SK-N-SH treated with all-trans-retinoic acid at 6 μM for 48 hours (cell line): Measurements from ENCODE around the gene ALK.

ENCODE experiments used
- ATAC-seq: fragments of 200-7000 bp; cut with Tn5 transposase; 3 replicates; pipeline ENCODE4 v1.9.1; 2020; ENCODE audit warnings: mild to moderate bottlenecking, moderate library complexity
- ARNTL ChIP-seq: fragments of 450-650 bp; formaldehyde crosslinking; IDR thresholded peaks from 2 replicates; pipeline ENCODE4 v1.5.0; 2020; ENCODE audit warnings: low read depth, mild to moderate bottlenecking, moderate library complexity, borderline replicate concordance
- CSRNP3 ChIP-seq: fragments of 250-450 bp; sonication (Bioruptor Pico); IDR thresholded peaks from 2 replicates; pipeline ENCODE4 v1.5.1; 2021; ENCODE audit warnings: mild to moderate bottlenecking, moderate library complexity
- ESRRG ChIP-seq: fragments of 250-450 bp; sonication (Bioruptor Pico); IDR thresholded peaks from 2 replicates; pipeline ENCODE4 v1.6.1; 2021; ENCODE audit warnings: mild to moderate bottlenecking
- ISL1 ChIP-seq: fragments of 250-450 bp; sonication (Bioruptor Pico); IDR thresholded peaks from 2 replicates; pipeline ENCODE4 v2.1.2; 2022; ENCODE audit warnings: mild to moderate bottlenecking, moderate library complexity
- OSR1 ChIP-seq: fragments of 250-450 bp; sonication (Bioruptor Pico); IDR thresholded peaks from 2 replicates; pipeline ENCODE4 v1.8.0; 2022; ENCODE audit warnings: moderate library complexity, mild to moderate bottlenecking, inconsistent platforms
- PATZ1 ChIP-seq: fragments of 250-450 bp; sonication (Bioruptor Pico); IDR thresholded peaks from 2 replicates; pipeline ENCODE4 v1.8.0; 2020; ENCODE audit warnings: mild to moderate bottlenecking, moderate library complexity, borderline replicate concordance
- RARB ChIP-seq: fragments of 250-450 bp; sonication (Bioruptor Pico); IDR thresholded peaks from 2 replicates; pipeline ENCODE4 v1.8.0; 2021; ENCODE audit warnings: mild to moderate bottlenecking, moderate library complexity
- TOX ChIP-seq: fragments of 250-450 bp; sonication (Bioruptor Pico); IDR thresholded peaks from 2 replicates; pipeline ENCODE4 v1.8.0; 2021; ENCODE audit warnings: mild to moderate bottlenecking, moderate library complexity, borderline replicate concordance
- TSHZ2 ChIP-seq: fragments of 250-450 bp; sonication (Bioruptor Pico); IDR thresholded peaks from 2 replicates; pipeline ENCODE4 v1.5.0; 2020; ENCODE audit warnings: mild to moderate bottlenecking, moderate library complexity
- ZC3H10 ChIP-seq: fragments of 250-450 bp; sonication (Bioruptor Pico); IDR thresholded peaks from 2 replicates; pipeline ENCODE4 v1.5.1; 2021; ENCODE audit warnings: mild to moderate bottlenecking, moderate library complexity
- ZFP30 ChIP-seq: fragments of 450-650 bp; formaldehyde crosslinking; IDR thresholded peaks from 2 replicates; pipeline ENCODE4 v1.5.0; 2022; ENCODE audit warnings: mild to moderate bottlenecking, moderate library complexity
- ZNF565 ChIP-seq: fragments of 450-650 bp; formaldehyde crosslinking; conservative IDR thresholded peaks from 2 replicates; pipeline ENCODE4 v1.5.0; 2020; ENCODE audit warnings: low read depth, mild to moderate bottlenecking, moderate library complexity
- ZNF70 ChIP-seq: fragments of 450-650 bp; formaldehyde crosslinking; IDR thresholded peaks from 2 replicates; pipeline ENCODE4 v1.5.0; 2020; ENCODE audit warnings: mild to moderate bottlenecking, moderate library complexity
- ZNF8 ChIP-seq: fragments of 450-650 bp; formaldehyde crosslinking; IDR thresholded peaks from 2 replicates; pipeline ENCODE4 v1.5.0; 2020; ENCODE audit warnings: mild to moderate bottlenecking, moderate library complexity
- TF ChIP-seq, protein P1 (sequence below): fragments of 250-450 bp; sonication (Bioruptor Pico); IDR thresholded peaks from 2 replicates; pipeline ENCODE4 v1.5.1; 2020; ENCODE audit warnings: low read depth, mild to moderate bottlenecking, moderate library complexity
- TF ChIP-seq, protein P2 (sequence below): fragments of 250-450 bp; sonication (Bioruptor Pico); IDR thresholded peaks from 2 replicates; pipeline ENCODE4 v1.8.0; 2021; ENCODE audit warnings: low read depth, mild to moderate bottlenecking, moderate library complexity, borderline replicate concordance

The ALK gene

GRCh38 chr2:29603341-29603740, 318.0 kb downstream of the ALK start (continued):
- TF ChIP-seq PATZ1 (no peak), OSR1 (no peak), ARNTL (CRISPR knock-in tag) (no peak), ZC3H10 (CRISPR knock-in tag) (no peak)

DNA sequence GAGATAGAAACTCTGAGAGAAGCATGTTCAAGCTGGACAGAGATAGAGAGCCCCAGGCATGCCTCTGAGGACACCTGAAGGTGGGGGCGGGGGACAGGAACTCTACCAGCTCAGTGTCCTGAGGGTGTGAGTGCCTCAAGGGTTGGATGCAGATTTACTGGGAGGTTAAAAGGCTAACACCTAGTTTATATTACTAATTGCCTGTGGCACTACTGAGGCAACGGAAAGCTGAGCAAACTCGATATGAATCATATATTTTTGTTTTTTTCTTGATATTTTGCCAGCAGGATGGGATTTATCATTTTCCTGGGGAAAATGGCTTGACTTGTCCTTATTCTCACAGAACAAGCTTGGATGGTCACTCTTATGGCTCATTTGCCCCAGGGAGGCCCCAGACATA, 319.5 kb downstream of the ALK start:
- TF ChIP-seq ZNF70 (CRISPR knock-in tag), result no peak
- TF ChIP-seq ZNF8, result no peak
- TF ChIP-seq ISL1 (CRISPR knock-in tag), result no peak
- no peak for TF ChIP-seq ZC3H10 (CRISPR knock-in tag)
- no peak for TF ChIP-seq ARNTL (CRISPR knock-in tag)
- no peak for TF ChIP-seq CSRNP3 (CRISPR knock-in tag)
- no peak for TF ChIP-seq RARB
- no peak for TF ChIP-seq ESRRG (CRISPR knock-in tag)
- no peak for TF ChIP-seq TOX (CRISPR knock-in tag)
- no peak for ATAC-seq

GRCh38 chr2:29601321-29601720, 320.1 kb downstream of the ALK start:
- no peak for ATAC-seq
- TF ChIP-seq TSHZ2 (no peak), ZFP30 (CRISPR knock-in tag) (no peak), ZNF8 (no peak), RARB (no peak), ZNF565 (CRISPR knock-in tag) (no peak), TOX (CRISPR knock-in tag) (no peak)
- TF ChIP-seq, protein P1, sequence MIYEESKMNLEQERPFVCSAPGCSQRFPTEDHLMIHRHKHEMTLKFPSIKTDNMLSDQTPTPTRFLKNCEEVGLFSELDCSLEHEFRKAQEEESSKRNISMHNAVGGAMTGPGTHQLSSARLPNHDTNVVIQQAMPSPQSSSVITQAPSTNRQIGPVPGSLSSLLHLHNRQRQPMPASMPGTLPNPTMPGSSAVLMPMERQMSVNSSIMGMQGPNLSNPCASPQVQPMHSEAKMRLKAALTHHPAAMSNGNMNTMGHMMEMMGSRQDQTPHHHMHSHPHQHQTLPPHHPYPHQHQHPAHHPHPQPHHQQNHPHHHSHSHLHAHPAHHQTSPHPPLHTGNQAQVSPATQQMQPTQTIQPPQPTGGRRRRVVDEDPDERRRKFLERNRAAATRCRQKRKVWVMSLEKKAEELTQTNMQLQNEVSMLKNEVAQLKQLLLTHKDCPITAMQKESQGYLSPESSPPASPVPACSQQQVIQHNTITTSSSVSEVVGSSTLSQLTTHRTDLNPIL, result no peak

DNA sequence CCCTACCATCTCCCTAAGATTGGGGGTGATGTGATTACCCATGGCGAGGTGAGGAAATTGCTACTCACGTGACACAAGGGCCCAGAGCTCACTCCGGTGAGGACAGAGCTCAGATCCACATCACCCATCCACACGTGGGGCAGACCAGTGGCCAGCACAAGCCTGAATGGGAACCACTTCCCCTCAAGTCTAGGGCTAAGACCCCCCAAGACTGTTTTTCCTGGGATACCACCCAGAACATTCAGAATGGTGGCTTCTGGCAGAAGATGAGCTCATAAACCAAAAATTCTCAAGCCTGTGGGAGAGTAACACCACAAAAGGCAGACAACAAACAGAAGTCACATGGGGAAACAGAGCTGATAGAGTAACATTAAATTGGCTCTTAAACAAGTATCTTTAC, 321.4 kb downstream of the ALK start:
- ATAC-seq, result no peak
- TF ChIP-seq ZNF565 (CRISPR knock-in tag) (no peak), ZNF8 (no peak), ESRRG (CRISPR knock-in tag) (no peak), ZFP30 (CRISPR knock-in tag) (no peak), TSHZ2 (no peak), RARB (no peak)
- TF ChIP-seq, protein P1, result no peak
- TF ChIP-seq, protein P2, sequence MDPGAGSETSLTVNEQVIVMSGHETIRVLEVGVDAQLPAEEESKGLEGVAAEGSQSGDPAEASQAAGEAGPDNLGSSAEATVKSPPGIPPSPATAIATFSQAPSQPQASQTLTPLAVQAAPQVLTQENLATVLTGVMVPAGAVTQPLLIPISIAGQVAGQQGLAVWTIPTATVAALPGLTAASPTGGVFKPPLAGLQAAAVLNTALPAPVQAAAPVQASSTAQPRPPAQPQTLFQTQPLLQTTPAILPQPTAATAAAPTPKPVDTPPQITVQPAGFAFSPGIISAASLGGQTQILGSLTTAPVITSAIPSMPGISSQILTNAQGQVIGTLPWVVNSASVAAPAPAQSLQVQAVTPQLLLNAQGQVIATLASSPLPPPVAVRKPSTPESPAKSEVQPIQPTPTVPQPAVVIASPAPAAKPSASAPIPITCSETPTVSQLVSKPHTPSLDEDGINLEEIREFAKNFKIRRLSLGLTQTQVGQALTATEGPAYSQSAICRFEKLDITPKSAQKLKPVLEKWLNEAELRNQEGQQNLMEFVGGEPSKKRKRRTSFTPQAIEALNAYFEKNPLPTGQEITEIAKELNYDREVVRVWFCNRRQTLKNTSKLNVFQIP, result no peak
